HepG2 (cell line): ENCODE results near the gene RUFY2.

Experiments
- AKAP8 ChIP-seq: sonication (generic); formaldehyde crosslinking; IDR thresholded peaks from 2 replicates; pipeline ENCODE4 v1.5.1; 2020; ENCODE audit warnings: mild to moderate bottlenecking, missing genetic modification reagents
- HDAC6 ChIP-seq: fragments of 200-600 bp; sonication (generic); IDR thresholded peaks from 2 replicates; pipeline ENCODE4 v1.7.0; 2017; ENCODE audit warnings: mild to moderate bottlenecking, antibody characterized with exemption, low read length, low read depth
- HOXA3 ChIP-seq: sonication (generic); formaldehyde crosslinking; IDR thresholded peaks from 2 replicates; pipeline ENCODE4 v1.5.0; 2020; ENCODE audit warnings: missing genetic modification reagents
- IKZF5 ChIP-seq: IDR thresholded peaks from 2 replicates; pipeline ENCODE4 v1.6.1; 2018; ENCODE audit warnings: missing genetic modification reagents, mild to moderate bottlenecking, missing compliant biosample characterization
- SMARCC2 ChIP-seq: fragments of 450-650 bp; IDR thresholded peaks from 2 replicates; pipeline ENCODE4 v1.6.1; 2017; ENCODE audit warnings: antibody characterized with exemption, mild to moderate bottlenecking
- YY1 ChIP-seq: IDR thresholded peaks from 2 replicates; pipeline ENCODE4 v1.6.1; 2011; ENCODE audit warnings: low read length, low read depth, moderate library complexity, mild to moderate bottlenecking; ENCODE audit not compliant: insufficient read depth, insufficient replicate concordance
- ZBTB42 ChIP-seq: sonication (generic); formaldehyde crosslinking; IDR thresholded peaks from 2 replicates; pipeline ENCODE4 v1.5.0; 2020; ENCODE audit warnings: mild to moderate bottlenecking, missing genetic modification reagents
- ZFP90 ChIP-seq: sonication (generic); formaldehyde crosslinking; IDR thresholded peaks from 2 replicates; pipeline ENCODE4 v1.8.0; 2022; ENCODE audit warnings: missing genetic modification reagents, mild to moderate bottlenecking, inconsistent platforms, borderline replicate concordance
- ZNF224 ChIP-seq: sonication (generic); formaldehyde crosslinking; IDR thresholded peaks from 2 replicates; pipeline ENCODE4 v1.5.0; 2020; ENCODE audit warnings: mild to moderate bottlenecking, missing genetic modification reagents
- ZNF230 ChIP-seq: sonication (generic); formaldehyde crosslinking; IDR thresholded peaks from 2 replicates; pipeline ENCODE4 v1.4.0; 2020; ENCODE audit warnings: mild to moderate bottlenecking, missing genetic modification reagents
- ZNF296 ChIP-seq: sonication (generic); formaldehyde crosslinking; conservative IDR thresholded peaks from 2 replicates; pipeline ENCODE4 v1.5.0; 2020; ENCODE audit warnings: mild to moderate bottlenecking, missing genetic modification reagents
- TF ChIP-seq, protein P1 (sequence below): sonication (generic); formaldehyde crosslinking; IDR thresholded peaks from 2 replicates; pipeline ENCODE4 v1.5.0; 2020; ENCODE audit warnings: mild to moderate bottlenecking, missing genetic modification reagents, moderate library complexity
- TF ChIP-seq, protein P2 (sequence below): sonication (generic); formaldehyde crosslinking; IDR thresholded peaks from 2 replicates; pipeline ENCODE4 v1.5.0; 2020; ENCODE audit warnings: missing genetic modification reagents
- TF ChIP-seq, protein P3 (sequence below): sonication (generic); formaldehyde crosslinking; IDR thresholded peaks from 2 replicates; pipeline ENCODE4 v1.4.0; 2020; ENCODE audit warnings: low read depth, mild to moderate bottlenecking, missing genetic modification reagents

DNA sequence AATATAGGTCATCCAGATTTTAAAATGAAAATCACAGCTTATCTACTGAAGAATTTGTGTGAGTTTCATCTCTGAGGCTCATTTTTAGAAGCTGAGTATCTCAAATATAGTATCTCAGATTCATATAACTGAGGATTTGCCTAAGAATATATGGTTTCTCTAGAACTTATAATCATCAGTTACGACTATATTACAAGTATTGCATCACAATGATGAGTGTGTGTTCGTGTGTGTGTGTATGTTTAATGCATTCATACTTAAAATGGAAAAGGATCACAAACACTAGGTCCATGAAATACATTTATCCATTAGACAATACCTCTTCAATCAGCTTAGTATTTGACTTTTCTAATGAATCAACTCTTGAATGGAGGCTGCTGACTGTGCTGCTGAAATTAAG lies 21.3 kb downstream of the RUFY2 start:
- no peak for TF ChIP-seq ZFP90
- no peak for TF ChIP-seq ZBTB42 (CRISPR knock-in tag)
- TF ChIP-seq ZNF230: no peak
- TF ChIP-seq, protein P1, sequence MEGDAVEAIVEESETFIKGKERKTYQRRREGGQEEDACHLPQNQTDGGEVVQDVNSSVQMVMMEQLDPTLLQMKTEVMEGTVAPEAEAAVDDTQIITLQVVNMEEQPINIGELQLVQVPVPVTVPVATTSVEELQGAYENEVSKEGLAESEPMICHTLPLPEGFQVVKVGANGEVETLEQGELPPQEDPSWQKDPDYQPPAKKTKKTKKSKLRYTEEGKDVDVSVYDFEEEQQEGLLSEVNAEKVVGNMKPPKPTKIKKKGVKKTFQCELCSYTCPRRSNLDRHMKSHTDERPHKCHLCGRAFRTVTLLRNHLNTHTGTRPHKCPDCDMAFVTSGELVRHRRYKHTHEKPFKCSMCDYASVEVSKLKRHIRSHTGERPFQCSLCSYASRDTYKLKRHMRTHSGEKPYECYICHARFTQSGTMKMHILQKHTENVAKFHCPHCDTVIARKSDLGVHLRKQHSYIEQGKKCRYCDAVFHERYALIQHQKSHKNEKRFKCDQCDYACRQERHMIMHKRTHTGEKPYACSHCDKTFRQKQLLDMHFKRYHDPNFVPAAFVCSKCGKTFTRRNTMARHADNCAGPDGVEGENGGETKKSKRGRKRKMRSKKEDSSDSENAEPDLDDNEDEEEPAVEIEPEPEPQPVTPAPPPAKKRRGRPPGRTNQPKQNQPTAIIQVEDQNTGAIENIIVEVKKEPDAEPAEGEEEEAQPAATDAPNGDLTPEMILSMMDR (CRISPR knock-in tag): no peak
- no peak for TF ChIP-seq SMARCC2
- no peak for TF ChIP-seq IKZF5
- no peak for TF ChIP-seq AKAP8 (CRISPR knock-in tag)
- TF ChIP-seq ZNF224: no peak
- no peak for TF ChIP-seq YY1
- no peak for TF ChIP-seq HDAC6
- TF ChIP-seq, protein P2, sequence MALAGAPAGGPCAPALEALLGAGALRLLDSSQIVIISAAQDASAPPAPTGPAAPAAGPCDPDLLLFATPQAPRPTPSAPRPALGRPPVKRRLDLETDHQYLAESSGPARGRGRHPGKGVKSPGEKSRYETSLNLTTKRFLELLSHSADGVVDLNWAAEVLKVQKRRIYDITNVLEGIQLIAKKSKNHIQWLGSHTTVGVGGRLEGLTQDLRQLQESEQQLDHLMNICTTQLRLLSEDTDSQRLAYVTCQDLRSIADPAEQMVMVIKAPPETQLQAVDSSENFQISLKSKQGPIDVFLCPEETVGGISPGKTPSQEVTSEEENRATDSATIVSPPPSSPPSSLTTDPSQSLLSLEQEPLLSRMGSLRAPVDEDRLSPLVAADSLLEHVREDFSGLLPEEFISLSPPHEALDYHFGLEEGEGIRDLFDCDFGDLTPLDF: no peak
- no peak for TF ChIP-seq ZNF296 (CRISPR knock-in tag)
- TF ChIP-seq HOXA3: no peak
- TF ChIP-seq, protein P3, sequence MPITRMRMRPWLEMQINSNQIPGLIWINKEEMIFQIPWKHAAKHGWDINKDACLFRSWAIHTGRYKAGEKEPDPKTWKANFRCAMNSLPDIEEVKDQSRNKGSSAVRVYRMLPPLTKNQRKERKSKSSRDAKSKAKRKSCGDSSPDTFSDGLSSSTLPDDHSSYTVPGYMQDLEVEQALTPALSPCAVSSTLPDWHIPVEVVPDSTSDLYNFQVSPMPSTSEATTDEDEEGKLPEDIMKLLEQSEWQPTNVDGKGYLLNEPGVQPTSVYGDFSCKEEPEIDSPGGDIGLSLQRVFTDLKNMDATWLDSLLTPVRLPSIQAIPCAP (CRISPR knock-in tag): no peak
